K562 (cell line): ENCODE measurements around the gene ZSCAN1. TPM values are rescaled to one million over a fixed set of nuclear protein-coding genes. Genes with fewer than 3 reads are reported as not detected.

Experiments used
- BRF2 ChIP-seq: IDR thresholded peaks from 3 replicates; pipeline ENCODE4 v1.6.1; 2011; ENCODE audit warnings: borderline replicate concordance, mild to moderate bottlenecking; ENCODE audit not compliant: insufficient read length, insufficient read depth
- CGGBP1 ChIP-seq: fragments of 250-450 bp; sonication (Bioruptor Pico); IDR thresholded peaks from 2 replicates; pipeline ENCODE4 v1.9.0; 2021; ENCODE audit warnings: mild to moderate bottlenecking
- CHD7 ChIP-seq: fragments of 200-600 bp; sonication (generic); IDR thresholded peaks from one replicate; pipeline ENCODE4 v1.6.1; 2012; ENCODE audit warnings: mild to moderate bottlenecking, low read depth, low read length, inconsistent platforms
- CREB3L1 ChIP-seq: fragments of 450-650 bp; IDR thresholded peaks from 2 replicates; pipeline ENCODE4 v1.6.1; 2014; ENCODE audit warnings: low read depth, mild to moderate bottlenecking, moderate library complexity, borderline replicate concordance
- GTF2F1 ChIP-seq: IDR thresholded peaks from 2 replicates; pipeline ENCODE4 v1.6.1; 2011; ENCODE audit warnings: low read depth, low read length, improper control_type of control experiment
- MLLT1 ChIP-seq, 2 experiments: fragments of 450-650 bp; IDR thresholded peaks; 2 replicates each; pipeline ENCODE4 v1.6.1; 2016
- MXI1 ChIP-seq: IDR thresholded peaks from 2 replicates; pipeline ENCODE4 v1.6.1; 2011; ENCODE audit warnings: low read depth, mild to moderate bottlenecking, improper control_type of control experiment, low read length
- NR2C1 ChIP-seq, 2 experiments: fragments of 450-650 bp; IDR thresholded peaks; 2 replicates each; pipeline ENCODE4 v1.6.1; 2017; ENCODE audit warnings: mild to moderate bottlenecking in 2 of 2, antibody characterized with exemption in 1 of 2, inconsistent platforms in 1 of 2, missing compliant biosample characterization in 1 of 2, missing genetic modification characterization in 1 of 2
- PCBP2 ChIP-seq: fragments of 200-400 bp; formaldehyde crosslinking; IDR thresholded peaks from 2 replicates; pipeline ENCODE4 v1.6.1; 2018; ENCODE audit warnings: low read length, low read depth, mild to moderate bottlenecking, moderate library complexity; ENCODE audit not compliant: poor library complexity, severe bottlenecking
- ZNF324 ChIP-seq: fragments of 250-450 bp; sonication (Bioruptor Pico); IDR thresholded peaks from 2 replicates; pipeline ENCODE4 v1.4.0; 2020; ENCODE audit warnings: mild to moderate bottlenecking
- polyA plus RNA-seq, 8 experiments: library from polyadenylated mRNA; depleted of rRNA in 4 of 8; stranded (reverse) in 5 of 8; unstranded in 3 of 8; fragments of >200 nt; fragmentation: Nextera tagmentation in 2 of 8; fragmentation: Illumina TruSeq in 1 of 8; extraction: Ambion mirVana in 2 of 8; extraction: Trizol in 1 of 8; gene quantifications; 2 replicates each; pipeline versions ENCODE4 v1.2.1 to v1.2.3, GENCODE V29; 2011 to 2014; ENCODE audit warnings: inconsistent platforms in 1 of 8, missing spikeins in 1 of 8
- total RNA-seq, 7 experiments: library from RNA; depleted of rRNA in 6 of 7; stranded (reverse); fragments of >200 nt in 6 of 7; fragmentation: Illumina TruSeq in 2 of 7; extraction: Trizol in 2 of 7; gene quantifications; 2 replicates each; pipeline versions ENCODE4 v1.2.1 to v1.2.3, GENCODE V29; 2011 to 2021; ENCODE audit warnings: low replicate concordance in 1 of 7

Gene ZSCAN1
- total and polyA plus RNA-seq, 9 of the 15 experiments (the other 6 are each of a cell fraction or from before 2014, with no cell fraction given): not detected

- no peak for TF ChIP-seq CGGBP1 (CRISPR knock-in tag)
- TF ChIP-seq NR2C1 (IDR thresholded peaks at IDR 0.05): no peak
- no peak for TF ChIP-seq NR2C1 (tag; IDR thresholded peaks at IDR 0.05)
- no peak for TF ChIP-seq MLLT1 (IDR thresholded peaks at IDR 0.05)
- TF ChIP-seq MXI1: no peak
- TF ChIP-seq CREB3L1: no peak
- TF ChIP-seq GTF2F1: no peak
- no peak for TF ChIP-seq CHD7
- no peak for TF ChIP-seq PCBP2
- TF ChIP-seq ZNF324 (CRISPR knock-in tag): no peak
- TF ChIP-seq BRF2: no peak
Measured at GRCh38 chr19:58002384-58003173, 31.2 kb upstream of the ZSCAN1 start, which contains the start of gene ZNF606 (continued).
